Neural cell (in vitro differentiated cells): ENCODE results near the gene C1orf210. TPM values are rescaled to one million over a fixed set of nuclear protein-coding genes. Genes with fewer than 3 reads are reported as not detected.

Experiments used
- H2AFZ ChIP-seq: fragments of 200-600, 300-800 bp; sonication (generic), shearing (Covaris generic); 2 replicates; pipeline ENCODE4 v1.6.0; 2014; ENCODE audit warnings: low read depth, mild to moderate bottlenecking, antibody characterized with exemption, low read length, moderate library complexity
- H3F3A ChIP-seq: fragments of 200-600 bp; shearing (Covaris generic); 2 replicates; pipeline ENCODE4 v1.6.1; 2016; ENCODE audit warnings: mild to moderate bottlenecking, moderate library complexity, mixed read lengths, antibody characterized with exemption, low read length; ENCODE audit not compliant: insufficient read depth, poor library complexity, severe bottlenecking
- H3K27ac ChIP-seq: fragments of 200-600, 300-800 bp; sonication (generic), shearing (Covaris generic); 2 replicates; pipeline ENCODE4 v1.5.1; 2014; ENCODE audit warnings: mild to moderate bottlenecking, low read length, moderate library complexity
- H3K27me3 ChIP-seq: fragments of 300-800, 200-600 bp; sonication (generic), shearing (Covaris generic); 2 replicates; pipeline ENCODE4 v1.6.0; 2014; ENCODE audit warnings: mild to moderate bottlenecking, low read depth, low read length, moderate library complexity; ENCODE audit not compliant: insufficient read depth
- H3K36me3 ChIP-seq: fragments of 300-800, 200-600 bp; sonication (generic), shearing (Covaris generic); 2 replicates; pipeline ENCODE4 v1.5.1; 2014; ENCODE audit warnings: mild to moderate bottlenecking, antibody characterized with exemption, low read length, moderate library complexity; ENCODE audit not compliant: insufficient read depth
- H3K4me2 ChIP-seq: fragments of 300-800, 200-600 bp; sonication (generic), shearing (Covaris generic); 2 replicates; pipeline ENCODE4 v1.6.0; 2014; ENCODE audit warnings: mild to moderate bottlenecking, low read length
- H3K4me3 ChIP-seq: fragments of 300-800, 200-600 bp; sonication (generic), shearing (Covaris generic); 2 replicates; pipeline ENCODE4 v1.5.1; 2014; ENCODE audit warnings: mild to moderate bottlenecking, low read length, moderate library complexity
- H3K79me2 ChIP-seq: fragments of 200-600 bp; shearing (Covaris generic); replicated peaks from 2 replicates; pipeline ENCODE4 v1.6.0; 2014; ENCODE audit warnings: mild to moderate bottlenecking, low read length, moderate library complexity; ENCODE audit not compliant: insufficient read depth
- H3K9ac ChIP-seq: fragments of 300-800, 200-600 bp; sonication (generic), shearing (Covaris generic); 2 replicates; pipeline ENCODE4 v1.6.1; 2016; ENCODE audit warnings: mild to moderate bottlenecking, low read length, mixed read lengths
- H3K9me2 ChIP-seq: fragments of 200-600 bp; shearing (Covaris generic); 2 replicates; pipeline ENCODE4 v1.6.1; 2016; ENCODE audit warnings: mild to moderate bottlenecking, low read length, mixed read lengths; ENCODE audit not compliant: insufficient read depth
- H3K9me3 ChIP-seq: fragments of 200-600, 300-800 bp; sonication (generic), shearing (Covaris generic); 2 replicates; pipeline ENCODE4 v1.6.1; 2016; ENCODE audit warnings: mild to moderate bottlenecking, mixed run types, low read length, moderate library complexity, mixed read lengths
- H4K20me1 ChIP-seq: fragments of 200-600 bp; shearing (Covaris generic); 2 replicates; pipeline ENCODE4 v1.6.1; 2016; ENCODE audit warnings: mild to moderate bottlenecking, mixed run types; ENCODE audit not compliant: insufficient read depth
- EP300 ChIP-seq: fragments of 450-650 bp; conservative IDR thresholded peaks from 2 replicates; pipeline ENCODE4 v1.6.1; 2014; ENCODE audit warnings: antibody characterized with exemption, mild to moderate bottlenecking, moderate library complexity; ENCODE audit not compliant: poor library complexity, severe bottlenecking
- EZH2 ChIP-seq: fragments of 200-600, 300-800 bp; shearing (Covaris generic), sonication (generic); IDR thresholded peaks from 2 replicates; pipeline ENCODE4 v1.6.1; 2014; ENCODE audit warnings: antibody characterized with exemption, low read length, borderline replicate concordance, mild to moderate bottlenecking; ENCODE audit not compliant: insufficient read depth, poor library complexity, severe bottlenecking
- MXI1 ChIP-seq: fragments of 450-650 bp; conservative IDR thresholded peaks from 2 replicates; pipeline ENCODE4 v1.6.1; 2014; ENCODE audit warnings: antibody characterized with exemption, mild to moderate bottlenecking; ENCODE audit not compliant: poor library complexity, severe bottlenecking
- POLR2AphosphoS5 ChIP-seq: IDR thresholded peaks from 2 replicates; pipeline ENCODE4 v1.6.1; 2012
- RAD21 ChIP-seq: fragments of 450-650 bp; conservative IDR thresholded peaks from 2 replicates; pipeline ENCODE4 v1.6.1; 2014; ENCODE audit warnings: antibody characterized with exemption, mild to moderate bottlenecking, moderate library complexity
- SMC3 ChIP-seq: fragments of 450-650 bp; conservative IDR thresholded peaks from 2 replicates; pipeline ENCODE4 v1.6.1; 2014; ENCODE audit warnings: antibody characterized with exemption, mild to moderate bottlenecking, moderate library complexity; ENCODE audit not compliant: poor library complexity
- TAF1 ChIP-seq: IDR thresholded peaks from 2 replicates; pipeline ENCODE4 v1.6.1; 2012; ENCODE audit warnings: low read depth
- polyA plus RNA-seq: library from polyadenylated mRNA; depleted of rRNA; stranded (reverse); fragments of >200 nt; gene quantifications from 2 replicates; pipeline ENCODE4 v1.2.3, GENCODE V29; 2014
- TF ChIP-seq, protein P1 (sequence below): IDR thresholded peaks from 2 replicates; pipeline ENCODE4 v1.6.1; 2012; ENCODE audit warnings: borderline replicate concordance
- TF ChIP-seq, protein P2 (sequence below): fragments of 450-650 bp; IDR thresholded peaks from 2 replicates; pipeline ENCODE4 v1.5.1; 2014; ENCODE audit warnings: antibody characterized with exemption, mild to moderate bottlenecking, moderate library complexity; ENCODE audit not compliant: poor library complexity, severe bottlenecking

The C1orf210 gene
- polyA plus RNA-seq, 1 donor from 2014 or later = not detected

DNA sequence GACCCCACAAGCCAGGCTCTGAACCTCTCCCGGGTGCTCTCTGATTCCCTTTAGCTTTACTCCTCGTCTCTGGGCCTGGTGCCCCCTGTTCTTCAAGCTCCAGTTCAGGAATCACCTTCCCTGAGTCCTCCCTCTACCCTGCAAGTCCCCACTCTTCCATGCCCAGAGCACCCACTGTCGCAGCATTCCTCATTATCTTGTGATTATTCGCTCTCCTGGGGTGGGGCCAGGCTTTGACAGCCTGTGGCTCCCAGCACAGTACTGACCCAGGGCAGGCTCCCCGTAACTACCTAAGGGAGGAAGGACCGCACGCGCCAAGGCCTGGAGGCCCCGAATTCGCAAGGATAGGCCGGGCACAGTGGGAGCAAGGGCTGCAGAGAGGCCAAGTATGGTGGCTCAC lies 734 bp upstream of the C1orf210 start:
- Histone ChIP-seq H2AFZ (no peak overlapping the region), H4K20me1 (no peaks in the 10 kb centered on the region), H3K4me3 (no peak overlapping the region), H3K27ac (no peak overlapping the region), H3K79me2 (no peaks in the 10 kb centered on the region), H3K27me3 (no peaks in the 10 kb centered on the region), H3K36me3 (no peaks in the 10 kb centered on the region), H3K9ac (no peak overlapping the region), H3F3A (no peaks in the 10 kb centered on the region), H3K4me2 (no peak overlapping the region), H3K9me2 (no peaks in the 10 kb centered on the region), H3K9me3 (no peaks in the 10 kb centered on the region)
- TF ChIP-seq, protein P1, sequence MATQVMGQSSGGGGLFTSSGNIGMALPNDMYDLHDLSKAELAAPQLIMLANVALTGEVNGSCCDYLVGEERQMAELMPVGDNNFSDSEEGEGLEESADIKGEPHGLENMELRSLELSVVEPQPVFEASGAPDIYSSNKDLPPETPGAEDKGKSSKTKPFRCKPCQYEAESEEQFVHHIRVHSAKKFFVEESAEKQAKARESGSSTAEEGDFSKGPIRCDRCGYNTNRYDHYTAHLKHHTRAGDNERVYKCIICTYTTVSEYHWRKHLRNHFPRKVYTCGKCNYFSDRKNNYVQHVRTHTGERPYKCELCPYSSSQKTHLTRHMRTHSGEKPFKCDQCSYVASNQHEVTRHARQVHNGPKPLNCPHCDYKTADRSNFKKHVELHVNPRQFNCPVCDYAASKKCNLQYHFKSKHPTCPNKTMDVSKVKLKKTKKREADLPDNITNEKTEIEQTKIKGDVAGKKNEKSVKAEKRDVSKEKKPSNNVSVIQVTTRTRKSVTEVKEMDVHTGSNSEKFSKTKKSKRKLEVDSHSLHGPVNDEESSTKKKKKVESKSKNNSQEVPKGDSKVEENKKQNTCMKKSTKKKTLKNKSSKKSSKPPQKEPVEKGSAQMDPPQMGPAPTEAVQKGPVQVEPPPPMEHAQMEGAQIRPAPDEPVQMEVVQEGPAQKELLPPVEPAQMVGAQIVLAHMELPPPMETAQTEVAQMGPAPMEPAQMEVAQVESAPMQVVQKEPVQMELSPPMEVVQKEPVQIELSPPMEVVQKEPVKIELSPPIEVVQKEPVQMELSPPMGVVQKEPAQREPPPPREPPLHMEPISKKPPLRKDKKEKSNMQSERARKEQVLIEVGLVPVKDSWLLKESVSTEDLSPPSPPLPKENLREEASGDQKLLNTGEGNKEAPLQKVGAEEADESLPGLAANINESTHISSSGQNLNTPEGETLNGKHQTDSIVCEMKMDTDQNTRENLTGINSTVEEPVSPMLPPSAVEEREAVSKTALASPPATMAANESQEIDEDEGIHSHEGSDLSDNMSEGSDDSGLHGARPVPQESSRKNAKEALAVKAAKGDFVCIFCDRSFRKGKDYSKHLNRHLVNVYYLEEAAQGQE = no peak
- no peak for TF ChIP-seq POLR2AphosphoS5
- TF ChIP-seq MXI1 = no peak
- no peak for TF ChIP-seq RAD21
- TF ChIP-seq EZH2 = no peak
- TF ChIP-seq, protein P2, sequence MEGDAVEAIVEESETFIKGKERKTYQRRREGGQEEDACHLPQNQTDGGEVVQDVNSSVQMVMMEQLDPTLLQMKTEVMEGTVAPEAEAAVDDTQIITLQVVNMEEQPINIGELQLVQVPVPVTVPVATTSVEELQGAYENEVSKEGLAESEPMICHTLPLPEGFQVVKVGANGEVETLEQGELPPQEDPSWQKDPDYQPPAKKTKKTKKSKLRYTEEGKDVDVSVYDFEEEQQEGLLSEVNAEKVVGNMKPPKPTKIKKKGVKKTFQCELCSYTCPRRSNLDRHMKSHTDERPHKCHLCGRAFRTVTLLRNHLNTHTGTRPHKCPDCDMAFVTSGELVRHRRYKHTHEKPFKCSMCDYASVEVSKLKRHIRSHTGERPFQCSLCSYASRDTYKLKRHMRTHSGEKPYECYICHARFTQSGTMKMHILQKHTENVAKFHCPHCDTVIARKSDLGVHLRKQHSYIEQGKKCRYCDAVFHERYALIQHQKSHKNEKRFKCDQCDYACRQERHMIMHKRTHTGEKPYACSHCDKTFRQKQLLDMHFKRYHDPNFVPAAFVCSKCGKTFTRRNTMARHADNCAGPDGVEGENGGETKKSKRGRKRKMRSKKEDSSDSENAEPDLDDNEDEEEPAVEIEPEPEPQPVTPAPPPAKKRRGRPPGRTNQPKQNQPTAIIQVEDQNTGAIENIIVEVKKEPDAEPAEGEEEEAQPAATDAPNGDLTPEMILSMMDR = no peak
- no peak for TF ChIP-seq SMC3
- TF ChIP-seq EP300 = no peak
- TF ChIP-seq TAF1 = no peak

DNA sequence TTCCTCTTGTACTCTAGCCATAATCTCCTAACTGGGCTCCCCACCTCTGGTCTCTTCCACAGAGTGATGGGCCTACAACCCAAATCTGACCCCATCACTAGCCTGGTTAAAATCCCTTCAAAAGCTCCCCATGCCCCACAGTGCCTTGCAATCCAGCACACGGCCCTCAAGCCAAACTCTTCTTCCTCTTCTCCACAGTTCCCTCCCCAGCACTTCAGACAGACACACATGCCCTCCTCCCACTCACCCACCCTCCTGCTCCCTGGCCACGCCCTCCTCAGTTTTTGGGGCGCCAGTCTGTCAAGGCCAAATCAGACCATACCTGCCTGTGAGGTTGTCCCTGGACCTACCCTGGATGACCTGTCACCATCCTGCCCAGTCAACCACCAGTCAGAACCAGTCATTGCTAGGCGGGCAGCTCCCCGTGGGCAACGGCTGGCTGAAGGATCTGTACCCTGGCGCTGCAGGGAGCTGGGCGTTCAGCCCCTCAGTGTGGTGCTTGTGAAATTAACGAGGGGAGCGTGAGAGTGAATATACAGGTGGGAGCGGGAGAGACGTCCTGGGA lies 753 bp downstream of the C1orf210 start:
- no peak overlapping the region for H2AFZ ChIP-seq
- H3K36me3 ChIP-seq = no peaks in the 10 kb centered on the region
- H3K9me2 ChIP-seq = no peaks in the 10 kb centered on the region
- H3K4me2 ChIP-seq = no peak overlapping the region
- no peak overlapping the region for H3K9ac ChIP-seq
- no peak for TF ChIP-seq TAF1
- no peak for TF ChIP-seq EP300
- TF ChIP-seq SMC3 = no peak
- TF ChIP-seq POLR2AphosphoS5 = no peak
- TF ChIP-seq, protein P2 = no peak
- TF ChIP-seq, protein P1 = no peak
- no peak for TF ChIP-seq EZH2
- TF ChIP-seq RAD21 = no peak
- no peak for TF ChIP-seq MXI1
- H4K20me1 ChIP-seq = no peaks in the 10 kb centered on the region
- H3F3A ChIP-seq = no peaks in the 10 kb centered on the region
- no peaks in the 10 kb centered on the region for H3K79me2 ChIP-seq
- no peaks in the 10 kb centered on the region for H3K27me3 ChIP-seq
- no peaks in the 10 kb centered on the region for H3K9me3 ChIP-seq
- no peak overlapping the region for H3K4me3 ChIP-seq
- no peak overlapping the region for H3K27ac ChIP-seq
